Measurements from ENCODE around the gene POF1B. TPM values are rescaled to one million over a fixed set of nuclear protein-coding genes. Genes with fewer than 3 reads are reported as not detected.
"Not testable (repeated sequence)": the region's sequence is repeated elsewhere in the genome, so short reads cannot be mapped to it uniquely, and the experiment has no call there.

The POF1B gene
- total RNA-seq, 4 donors from 2014 or later = 0.11 to 0.51 (median 0.51) TPM; not detected in 1

GRCh38 chrX:85326234-85327059 is 53.0 kb downstream of the POF1B start:
- Histone ChIP-seq H3K27ac (no peak overlapping the region), H3K27me3 (no peaks in the 10 kb centered on the region), H3K9me3 (no peaks in the 10 kb centered on the region), H3K36me3 (no peaks in the 10 kb centered on the region), H3K4me1 (no peaks in the 10 kb centered on the region), H3K4me3 (no peak overlapping the region)
- DNase-seq (no peak), ATAC-seq (no peak)
- intact Hi-C loops (cut with DNase I; ENCODE audit: low total_unique reads) = no loop called here
- TF ChIP-seq POLR2A (IDR thresholded peaks at IDR 0.05) = no peak
- TF ChIP-seq, protein P1, sequence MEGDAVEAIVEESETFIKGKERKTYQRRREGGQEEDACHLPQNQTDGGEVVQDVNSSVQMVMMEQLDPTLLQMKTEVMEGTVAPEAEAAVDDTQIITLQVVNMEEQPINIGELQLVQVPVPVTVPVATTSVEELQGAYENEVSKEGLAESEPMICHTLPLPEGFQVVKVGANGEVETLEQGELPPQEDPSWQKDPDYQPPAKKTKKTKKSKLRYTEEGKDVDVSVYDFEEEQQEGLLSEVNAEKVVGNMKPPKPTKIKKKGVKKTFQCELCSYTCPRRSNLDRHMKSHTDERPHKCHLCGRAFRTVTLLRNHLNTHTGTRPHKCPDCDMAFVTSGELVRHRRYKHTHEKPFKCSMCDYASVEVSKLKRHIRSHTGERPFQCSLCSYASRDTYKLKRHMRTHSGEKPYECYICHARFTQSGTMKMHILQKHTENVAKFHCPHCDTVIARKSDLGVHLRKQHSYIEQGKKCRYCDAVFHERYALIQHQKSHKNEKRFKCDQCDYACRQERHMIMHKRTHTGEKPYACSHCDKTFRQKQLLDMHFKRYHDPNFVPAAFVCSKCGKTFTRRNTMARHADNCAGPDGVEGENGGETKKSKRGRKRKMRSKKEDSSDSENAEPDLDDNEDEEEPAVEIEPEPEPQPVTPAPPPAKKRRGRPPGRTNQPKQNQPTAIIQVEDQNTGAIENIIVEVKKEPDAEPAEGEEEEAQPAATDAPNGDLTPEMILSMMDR (IDR thresholded peaks at IDR 0.05 in 4 of 5, conservative IDR thresholded peaks at IDR 0.05 in 1 of 5) = no peak
- in situ Hi-C loops (cut with MboI; ENCODE audit: low sequenced_read_pairs in 4 of 4) = no loop called here

- in situ Hi-C loops (cut with MboI; ENCODE audit: low sequenced_read_pairs in 4 of 4); H3K9me3 ChIP-seq; intact Hi-C loops (cut with DNase I; ENCODE audit: low total_unique reads); ATAC-seq; H3K36me3 ChIP-seq; H3K4me3 ChIP-seq; H3K4me1 ChIP-seq; DNase-seq; H3K27me3 ChIP-seq; H3K27ac ChIP-seq: not testable (repeated sequence)
Measured at GRCh38 chrX:85311348-85311747, 68.1 kb downstream of the POF1B start.

- in situ Hi-C loops (cut with MboI; ENCODE audit: low sequenced_read_pairs in 4 of 4) = no loop called here
- Histone ChIP-seq H3K27me3 (no peaks in the 10 kb centered on the region), H3K27ac (no peak overlapping the region), H3K4me1 (no peaks in the 10 kb centered on the region), H3K9me3 (no peaks in the 10 kb centered on the region), H3K36me3 (no peaks in the 10 kb centered on the region), H3K4me3 (no peak overlapping the region)
- intact Hi-C loops (cut with DNase I; ENCODE audit: low total_unique reads) = no loop called here
- TF ChIP-seq, protein P1 (IDR thresholded peaks at IDR 0.05 in 4 of 5, conservative IDR thresholded peaks at IDR 0.05 in 1 of 5) = no peak
- TF ChIP-seq POLR2A (IDR thresholded peaks at IDR 0.05) = no peak
- no peak for DNase-seq
- ATAC-seq = no peak
Measured at GRCh38 chrX:85309717-85310116, 69.7 kb downstream of the POF1B start.

- Histone ChIP-seq H3K27ac (no peak overlapping the region), H3K9me3 (no peaks in the 10 kb centered on the region), H3K27me3 (no peaks in the 10 kb centered on the region), H3K4me3 (no peak overlapping the region), H3K36me3 (no peaks in the 10 kb centered on the region), H3K4me1 (no peaks in the 10 kb centered on the region)
- in situ Hi-C loops (cut with MboI; ENCODE audit: low sequenced_read_pairs in 4 of 4) = no loop called here
- TF ChIP-seq POLR2A (IDR thresholded peaks at IDR 0.05) = no peak
- TF ChIP-seq, protein P1 (IDR thresholded peaks at IDR 0.05 in 4 of 5, conservative IDR thresholded peaks at IDR 0.05 in 1 of 5) = no peak
- intact Hi-C loops (cut with DNase I; ENCODE audit: low total_unique reads) = no loop called here
- no peak for DNase-seq
- ATAC-seq = no peak
Measured at GRCh38 chrX:85303544-85303943, 75.9 kb downstream of the POF1B start.

GRCh38 chrX:85288992-85289723 is 90.3 kb downstream of the POF1B start:
- no peak for ATAC-seq
- no peak overlapping the region for H3K4me3 ChIP-seq
- TF ChIP-seq, protein P1 (IDR thresholded peaks at IDR 0.05 in 4 of 5, conservative IDR thresholded peaks at IDR 0.05 in 1 of 5) = no peak
- no peaks in the 10 kb centered on the region for H3K27me3 ChIP-seq
- no peak overlapping the region for H3K27ac ChIP-seq
- intact Hi-C loops (cut with DNase I; ENCODE audit: low total_unique reads) (no loop called here), in situ Hi-C loops (cut with MboI; ENCODE audit: low sequenced_read_pairs in 4 of 4) (no loop called here)
- no peaks in the 10 kb centered on the region for H3K36me3 ChIP-seq
- H3K4me1 ChIP-seq = no peaks in the 10 kb centered on the region
- no peak for DNase-seq
- H3K9me3 ChIP-seq = no peaks in the 10 kb centered on the region

DNA sequence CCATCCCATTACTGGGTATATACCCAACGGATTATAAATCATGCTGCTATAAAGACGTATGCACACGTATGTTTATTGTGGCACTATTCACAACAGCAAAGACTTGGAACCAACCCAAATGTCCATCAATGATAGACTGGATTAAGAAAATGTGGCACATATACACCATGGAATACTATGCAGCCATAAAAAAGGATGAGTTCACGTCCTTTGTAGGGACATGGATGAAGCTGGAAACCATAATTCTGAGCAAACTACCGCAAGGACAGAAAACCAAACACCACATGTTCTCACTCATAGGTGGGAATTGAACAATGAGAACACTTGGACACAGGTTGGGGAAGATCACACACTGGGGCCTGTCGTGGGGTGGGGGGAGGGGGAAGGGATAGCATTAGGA is 94.2 kb downstream of the POF1B start:
- in situ Hi-C loops (cut with MboI; ENCODE audit: low sequenced_read_pairs in 4 of 4); H3K9me3 ChIP-seq; H3K36me3 ChIP-seq; H3K4me3 ChIP-seq; H3K27ac ChIP-seq; H3K27me3 ChIP-seq; intact Hi-C loops (cut with DNase I; ENCODE audit: low total_unique reads); H3K4me1 ChIP-seq; ATAC-seq; DNase-seq: not testable (repeated sequence)
